ENCODE data around the gene SERINC5.
A peak's percentile ranks its signal among the peaks of the same experiment; 100 is the strongest.
"Not testable (repeated sequence)": the region's sequence is repeated elsewhere in the genome, so short reads cannot be mapped to it uniquely, and the experiment has no call there.

Gene SERINC5

GRCh38 chr5:80139466-80139972 is 116.3 kb downstream of the SERINC5 start:
- H3K4me1 ChIP-seq (ENCODE audit: control insufficient read depth, insufficient read depth, low read length): peaks cover 59% of the 10 kb centered on the region
- peaks cover 22% of the 10 kb centered on the region for H3K36me3 ChIP-seq (ENCODE audit: control insufficient read depth, insufficient read depth, low read length)
- no peak overlapping the region for H3K4me3 ChIP-seq (ENCODE audit: low read depth, low read length)
- H3K9ac ChIP-seq (ENCODE audit: low read length): no peak overlapping the region
- H3K27me3 ChIP-seq (ENCODE audit: control insufficient read depth, insufficient read depth, low read length): no peaks in the 10 kb centered on the region
- peak overlapping the region; percentile 20 for H3K27ac ChIP-seq (ENCODE audit: low read depth, low read length)
- no peaks in the 10 kb centered on the region for H3K9me3 ChIP-seq (ENCODE audit: control insufficient read depth, insufficient read depth, low read depth, low read length)

- H3K36me3 ChIP-seq (ENCODE audit: control insufficient read depth, insufficient read depth, low read length): peaks cover 12% of the 10 kb centered on the region
- H3K27me3 ChIP-seq (ENCODE audit: control insufficient read depth, insufficient read depth, low read length): no peaks in the 10 kb centered on the region
- H3K4me1 ChIP-seq (ENCODE audit: control insufficient read depth, insufficient read depth, low read length): peaks cover 59% of the 10 kb centered on the region
- no peak overlapping the region for H3K4me3 ChIP-seq (ENCODE audit: low read depth, low read length)
- H3K9ac ChIP-seq (ENCODE audit: low read length): no peak overlapping the region
- 0 out of 2 replicates have a peak overlapping the region, but pooled peaks have one; percentile 4 for H3K27ac ChIP-seq (ENCODE audit: low read depth, low read length)
- no peaks in the 10 kb centered on the region for H3K9me3 ChIP-seq (ENCODE audit: control insufficient read depth, insufficient read depth, low read depth, low read length)
Measured at GRCh38 chr5:80138486-80138885, 117.4 kb downstream of the SERINC5 start.

- not testable (repeated sequence) for H3K4me3 ChIP-seq (ENCODE audit: low read depth, low read length); H3K9me3 ChIP-seq (ENCODE audit: control insufficient read depth, insufficient read depth, low read depth, low read length); H3K27me3 ChIP-seq (ENCODE audit: control insufficient read depth, insufficient read depth, low read length); H3K36me3 ChIP-seq (ENCODE audit: control insufficient read depth, insufficient read depth, low read length); H3K9ac ChIP-seq (ENCODE audit: low read length); H3K27ac ChIP-seq (ENCODE audit: low read depth, low read length)
- H3K4me1 ChIP-seq (ENCODE audit: control insufficient read depth, insufficient read depth, low read length): peaks cover 51% of the 10 kb centered on the region
Measured at GRCh38 chr5:80136798-80137197, 119.0 kb downstream of the SERINC5 start.

GRCh38 chr5:80134876-80135275 is 121.0 kb downstream of the SERINC5 start:
- peak overlapping the region; percentile 7 for H3K27ac ChIP-seq (ENCODE audit: low read depth, low read length)
- H3K9me3 ChIP-seq (ENCODE audit: control insufficient read depth, insufficient read depth, low read depth, low read length): peaks cover 13% of the 10 kb centered on the region; the same call in 1 of the 2 replicates
- no peaks in the 10 kb centered on the region for H3K27me3 ChIP-seq (ENCODE audit: control insufficient read depth, insufficient read depth, low read length)
- no peaks in the 10 kb centered on the region for H3K36me3 ChIP-seq (ENCODE audit: control insufficient read depth, insufficient read depth, low read length)
- H3K9ac ChIP-seq (ENCODE audit: low read length): peak overlapping the region; percentile 10
- no peak overlapping the region for H3K4me3 ChIP-seq (ENCODE audit: low read depth, low read length)
- peaks cover 31% of the 10 kb centered on the region for H3K4me1 ChIP-seq (ENCODE audit: control insufficient read depth, insufficient read depth, low read length)

GRCh38 chr5:80129146-80129545 is 126.7 kb downstream of the SERINC5 start:
- Histone ChIP-seq H3K36me3 (ENCODE audit: control insufficient read depth, insufficient read depth, low read length) (no peaks in the 10 kb centered on the region), H3K27ac (ENCODE audit: low read depth, low read length) (no peak overlapping the region), H3K9ac (ENCODE audit: low read length) (no peak overlapping the region), H3K9me3 (ENCODE audit: control insufficient read depth, insufficient read depth, low read depth, low read length) (peaks cover 20% of the 10 kb centered on the region), H3K4me1 (ENCODE audit: control insufficient read depth, insufficient read depth, low read length) (peaks cover 23% of the 10 kb centered on the region), H3K4me3 (ENCODE audit: low read depth, low read length) (no peak overlapping the region), H3K27me3 (ENCODE audit: control insufficient read depth, insufficient read depth, low read length) (no peaks in the 10 kb centered on the region)

- Histone ChIP-seq H3K9ac (ENCODE audit: low read length) (no peak overlapping the region), H3K36me3 (ENCODE audit: control insufficient read depth, insufficient read depth, low read length) (no peaks in the 10 kb centered on the region), H3K4me3 (ENCODE audit: low read depth, low read length) (no peak overlapping the region), H3K27me3 (ENCODE audit: control insufficient read depth, insufficient read depth, low read length) (no peaks in the 10 kb centered on the region), H3K27ac (ENCODE audit: low read depth, low read length) (peak overlapping the region; percentile 9; the same call in 1 of the 2 replicates), H3K9me3 (ENCODE audit: control insufficient read depth, insufficient read depth, low read depth, low read length) (peaks cover 20% of the 10 kb centered on the region), H3K4me1 (ENCODE audit: control insufficient read depth, insufficient read depth, low read length) (peaks cover 15% of the 10 kb centered on the region)
Measured at GRCh38 chr5:80128141-80128540, 127.7 kb downstream of the SERINC5 start.

- no peaks in the 10 kb centered on the region for H3K27me3 ChIP-seq (ENCODE audit: control insufficient read depth, insufficient read depth, low read length)
- peaks cover 13% of the 10 kb centered on the region for H3K4me1 ChIP-seq (ENCODE audit: control insufficient read depth, insufficient read depth, low read length)
- H3K36me3 ChIP-seq (ENCODE audit: control insufficient read depth, insufficient read depth, low read length): no peaks in the 10 kb centered on the region
- H3K4me3 ChIP-seq (ENCODE audit: low read depth, low read length): no peak overlapping the region
- no peak overlapping the region for H3K27ac ChIP-seq (ENCODE audit: low read depth, low read length)
- H3K9ac ChIP-seq (ENCODE audit: low read length): no peak overlapping the region
- H3K9me3 ChIP-seq (ENCODE audit: control insufficient read depth, insufficient read depth, low read depth, low read length): peaks cover 17% of the 10 kb centered on the region
Measured at GRCh38 chr5:80127116-80127552, 128.7 kb downstream of the SERINC5 start.

- no peak overlapping the region for H3K4me3 ChIP-seq (ENCODE audit: low read depth, low read length)
- no peaks in the 10 kb centered on the region for H3K36me3 ChIP-seq (ENCODE audit: control insufficient read depth, insufficient read depth, low read length)
- no peak overlapping the region for H3K9ac ChIP-seq (ENCODE audit: low read length)
- H3K27me3 ChIP-seq (ENCODE audit: control insufficient read depth, insufficient read depth, low read length): no peaks in the 10 kb centered on the region
- H3K4me1 ChIP-seq (ENCODE audit: control insufficient read depth, insufficient read depth, low read length): peaks cover 13% of the 10 kb centered on the region
- H3K9me3 ChIP-seq (ENCODE audit: control insufficient read depth, insufficient read depth, low read depth, low read length): peaks cover 11% of the 10 kb centered on the region
- no peak overlapping the region for H3K27ac ChIP-seq (ENCODE audit: low read depth, low read length)
Measured at GRCh38 chr5:80125962-80126480, 129.8 kb downstream of the SERINC5 start.

GRCh38 chr5:80125022-80125961 is 130.6 kb downstream of the SERINC5 start:
- no peak overlapping the region for H3K4me3 ChIP-seq (ENCODE audit: low read depth, low read length)
- H3K27me3 ChIP-seq (ENCODE audit: control insufficient read depth, insufficient read depth, low read length): no peaks in the 10 kb centered on the region
- H3K9me3 ChIP-seq (ENCODE audit: control insufficient read depth, insufficient read depth, low read depth, low read length): peaks cover 7% of the 10 kb centered on the region
- H3K9ac ChIP-seq (ENCODE audit: low read length): no peak overlapping the region
- H3K4me1 ChIP-seq (ENCODE audit: control insufficient read depth, insufficient read depth, low read length): peaks cover 13% of the 10 kb centered on the region
- H3K27ac ChIP-seq (ENCODE audit: low read depth, low read length): no peak overlapping the region
- H3K36me3 ChIP-seq (ENCODE audit: control insufficient read depth, insufficient read depth, low read length): no peaks in the 10 kb centered on the region

- no peak overlapping the region for H3K4me3 ChIP-seq (ENCODE audit: low read depth, low read length)
- H3K27ac ChIP-seq (ENCODE audit: low read depth, low read length): no peak overlapping the region
- peaks cover 13% of the 10 kb centered on the region for H3K4me1 ChIP-seq (ENCODE audit: control insufficient read depth, insufficient read depth, low read length)
- peaks cover 7% of the 10 kb centered on the region for H3K9me3 ChIP-seq (ENCODE audit: control insufficient read depth, insufficient read depth, low read depth, low read length)
- no peak overlapping the region for H3K9ac ChIP-seq (ENCODE audit: low read length)
- H3K27me3 ChIP-seq (ENCODE audit: control insufficient read depth, insufficient read depth, low read length): no peaks in the 10 kb centered on the region
- H3K36me3 ChIP-seq (ENCODE audit: control insufficient read depth, insufficient read depth, low read length): no peaks in the 10 kb centered on the region
Measured at GRCh38 chr5:80124121-80124918, 131.5 kb downstream of the SERINC5 start.
